HK-2 (cell line): Measurements from ENCODE around the gene SNX27.
"Not testable (repeated sequence)": the region's sequence is repeated elsewhere in the genome, so short reads cannot be mapped to it uniquely, and the experiment has no call there.

Source experiments
- DNase-seq: peaks from one replicate; pipeline ENCODE4 v3.0.0-alpha.2; 2018; ENCODE audit not compliant: unreplicated experiment

The SNX27 gene

DNA sequence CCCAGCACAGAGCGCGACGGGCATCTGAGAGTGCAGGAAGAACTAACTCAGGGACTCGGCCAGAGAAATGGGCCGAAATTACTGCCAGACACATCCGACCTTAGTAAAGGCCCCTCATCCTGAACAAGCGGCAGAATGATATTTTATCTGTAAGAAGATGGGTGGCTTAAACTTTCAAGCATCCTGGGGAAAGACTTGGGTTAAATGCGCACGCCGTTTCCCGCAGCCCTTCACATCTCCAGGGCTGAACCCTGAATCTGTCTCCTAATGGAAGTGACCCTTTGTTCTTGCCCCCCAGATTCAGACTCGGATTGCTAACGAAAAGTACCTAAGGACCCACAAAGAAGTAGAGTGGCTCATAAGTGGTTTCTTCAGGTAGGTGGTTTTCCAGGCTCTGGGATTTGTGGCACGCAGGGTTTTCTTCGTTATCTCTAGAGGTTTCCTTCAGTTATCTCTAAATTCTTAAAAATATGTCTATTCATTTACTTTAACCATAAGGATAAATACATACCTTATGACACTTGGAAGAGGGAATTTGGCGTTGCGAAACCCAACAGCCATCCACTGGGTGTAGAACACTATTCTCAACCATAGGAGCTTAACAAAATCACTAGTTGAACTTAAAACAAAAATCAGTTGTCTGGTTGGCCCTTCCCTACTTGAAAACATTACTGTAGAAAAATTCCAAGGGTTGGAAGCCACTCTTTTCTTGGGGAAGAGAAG is 110.1 kb downstream of the SNX27 start:
- DNase-seq = no peak

DNA sequence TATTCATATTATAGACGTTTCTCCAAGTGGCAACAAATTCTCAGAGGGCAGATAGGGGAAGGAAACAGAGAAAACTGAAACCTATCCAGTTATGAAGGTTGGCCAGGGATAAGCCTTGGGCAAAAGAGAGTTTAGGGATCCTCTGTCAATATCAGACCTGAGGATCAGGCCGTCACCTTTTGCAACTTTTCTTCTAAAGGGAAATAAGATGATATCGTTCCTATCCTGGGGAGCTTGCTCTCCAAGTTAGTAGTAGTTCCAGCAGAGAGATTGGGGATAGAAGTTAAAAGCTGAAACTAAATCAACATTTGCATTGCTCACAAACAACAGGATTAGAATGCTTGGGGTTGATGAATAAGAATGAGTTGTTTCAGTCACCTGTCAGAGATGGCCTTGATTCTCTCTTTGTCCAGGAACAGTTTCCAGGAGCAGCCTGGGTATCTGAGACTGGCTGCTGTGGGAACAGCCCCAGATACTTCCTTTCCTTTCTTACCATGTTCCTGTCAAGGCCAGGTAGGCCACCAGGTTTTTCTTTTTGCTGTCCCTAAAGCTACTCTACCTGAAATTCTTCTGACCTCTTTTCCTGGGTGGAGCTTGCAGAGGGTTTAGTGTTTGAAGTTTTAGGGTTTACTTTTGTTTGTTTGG is 112.0 kb downstream of the SNX27 start:
- DNase-seq = no peak

DNA sequence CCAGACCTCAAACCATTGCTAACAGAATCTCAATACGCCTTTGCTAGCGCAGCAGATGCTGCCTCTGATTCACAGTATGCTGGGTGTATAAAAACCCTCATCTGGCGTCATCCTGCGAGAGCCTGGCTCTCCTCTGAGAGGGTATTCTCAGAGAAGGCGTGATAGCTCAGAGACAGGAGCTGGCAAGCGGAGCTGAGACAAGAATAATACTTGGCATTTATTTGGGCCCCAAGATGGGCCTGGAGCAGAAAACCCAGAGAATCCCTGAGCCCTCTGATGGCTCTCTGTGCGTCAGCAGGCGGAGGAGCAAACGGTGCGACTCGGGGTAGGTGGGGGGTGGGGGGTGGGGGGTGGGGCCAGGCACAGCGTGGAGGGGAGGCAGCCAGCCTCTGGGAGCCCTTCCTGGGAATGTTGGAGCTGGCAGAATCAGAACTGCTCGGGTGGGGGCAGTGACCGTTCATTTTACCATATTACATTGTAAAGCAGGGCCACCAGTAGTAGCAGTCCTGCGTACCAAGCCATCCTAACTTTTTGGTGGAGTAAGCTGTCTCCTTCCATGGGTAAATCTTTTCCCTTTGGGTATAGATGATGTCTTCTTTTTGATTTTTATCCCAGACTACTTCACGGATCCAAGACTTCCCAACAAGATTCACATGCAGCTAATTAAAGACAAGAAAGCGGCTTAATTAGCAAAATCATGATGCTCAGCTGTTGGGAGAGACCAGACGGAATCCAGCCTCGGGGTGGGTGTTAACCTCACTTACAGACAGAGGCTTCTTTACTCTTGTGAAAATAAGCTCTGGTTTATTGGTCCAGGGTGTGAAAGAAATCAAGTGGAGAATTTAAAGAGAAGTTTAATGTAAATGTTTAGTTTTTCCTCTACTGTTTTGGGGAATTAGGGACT is 116.6 kb downstream of the SNX27 start:
- DNase-seq = no peak

DNA sequence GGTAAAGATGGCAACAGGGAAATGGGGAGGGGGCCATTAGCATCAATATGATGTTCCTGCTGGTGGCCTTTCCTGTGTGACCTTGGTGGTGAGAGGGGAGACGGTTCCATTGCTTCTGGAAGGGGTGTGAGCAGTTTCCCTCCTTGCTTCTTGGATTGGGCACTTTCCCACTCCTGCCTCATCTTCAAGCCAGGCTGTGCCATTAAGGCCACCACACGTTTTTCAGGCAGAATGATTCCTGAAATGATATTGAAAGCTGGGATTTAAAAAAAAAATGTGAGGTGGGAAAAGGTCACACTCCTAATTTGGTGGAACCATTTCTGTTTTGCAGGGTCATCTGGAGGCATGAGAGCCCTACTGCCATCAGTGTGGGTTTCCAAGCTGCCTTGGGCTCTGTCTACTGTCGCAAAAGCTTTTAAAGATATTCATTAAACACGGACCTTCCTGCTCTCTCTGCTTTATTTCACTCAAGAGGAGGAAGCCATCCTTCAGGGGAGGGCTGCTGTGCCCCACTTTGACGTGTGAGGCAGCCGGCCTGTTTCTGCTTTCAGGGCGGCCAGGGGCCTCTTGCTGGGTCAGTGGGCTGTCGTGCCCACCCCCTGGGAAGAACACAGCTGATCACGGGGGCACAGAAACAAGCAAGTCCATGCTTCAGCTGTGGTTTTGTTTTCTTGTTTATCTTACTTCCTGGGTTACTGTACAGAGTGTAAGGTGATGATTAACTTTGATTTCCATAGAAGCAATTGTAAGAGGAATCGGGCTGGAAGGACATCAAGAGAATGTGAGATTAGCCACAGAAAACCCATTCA is 117.5 kb downstream of the SNX27 start:
- DNase-seq = no peak

DNA sequence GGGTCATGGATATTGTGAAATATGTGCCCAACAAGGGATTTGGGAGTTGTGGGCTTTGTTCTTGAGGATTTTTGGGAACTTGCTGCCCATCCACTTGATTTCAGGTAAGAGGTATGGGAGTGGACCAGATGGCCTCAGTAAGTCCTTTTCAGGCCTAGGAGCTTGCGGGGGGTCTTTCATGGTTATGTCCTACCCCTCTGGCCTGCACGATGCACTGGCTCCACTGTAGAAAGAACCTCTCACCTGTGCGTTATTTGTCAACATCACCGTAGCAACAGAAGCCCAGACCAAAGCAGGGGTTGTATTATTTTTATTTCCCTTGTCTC is 118.1 kb downstream of the SNX27 start:
- no peak for DNase-seq

DNA sequence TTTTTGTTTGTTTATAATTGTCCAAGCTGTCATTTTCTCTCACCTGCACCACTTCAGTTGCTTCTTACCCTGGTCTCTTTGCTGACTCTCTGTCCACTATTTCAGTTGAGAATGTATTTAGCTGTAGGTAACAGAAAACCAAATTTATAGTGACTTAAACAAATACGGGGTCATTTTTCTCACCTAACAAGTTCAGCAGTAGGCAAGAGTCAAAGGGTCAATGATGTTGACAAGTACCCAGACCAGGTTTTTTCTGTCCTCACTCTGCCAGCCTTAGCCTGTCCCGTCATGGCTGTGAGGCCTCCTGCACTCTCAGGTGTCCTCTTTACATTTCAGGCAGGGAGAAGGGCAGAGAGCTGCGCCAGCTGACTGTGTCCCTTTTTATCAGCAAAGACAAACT is 121.3 kb downstream of the SNX27 start:
- no peak for DNase-seq

DNA sequence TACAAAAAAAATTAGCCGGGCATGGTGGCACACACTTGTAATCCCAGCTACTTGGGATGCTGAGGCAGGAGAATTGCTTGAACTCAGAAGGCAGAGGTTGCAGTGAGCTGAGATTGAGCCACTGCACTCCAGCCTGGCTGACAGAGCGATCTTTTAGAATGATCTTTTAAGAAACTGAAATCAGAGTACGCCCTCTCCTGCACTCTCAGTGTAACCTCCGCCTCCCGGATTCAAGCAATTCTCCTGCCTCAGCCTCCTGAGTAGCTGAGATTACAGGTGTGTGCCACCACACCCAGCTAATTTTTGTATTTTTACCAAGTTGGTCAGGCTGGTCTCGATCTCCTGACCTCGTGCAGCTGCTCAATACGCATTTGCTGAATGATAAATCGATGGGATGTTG is 122.1 kb downstream of the SNX27 start:
- DNase-seq = not testable (repeated sequence)

DNA sequence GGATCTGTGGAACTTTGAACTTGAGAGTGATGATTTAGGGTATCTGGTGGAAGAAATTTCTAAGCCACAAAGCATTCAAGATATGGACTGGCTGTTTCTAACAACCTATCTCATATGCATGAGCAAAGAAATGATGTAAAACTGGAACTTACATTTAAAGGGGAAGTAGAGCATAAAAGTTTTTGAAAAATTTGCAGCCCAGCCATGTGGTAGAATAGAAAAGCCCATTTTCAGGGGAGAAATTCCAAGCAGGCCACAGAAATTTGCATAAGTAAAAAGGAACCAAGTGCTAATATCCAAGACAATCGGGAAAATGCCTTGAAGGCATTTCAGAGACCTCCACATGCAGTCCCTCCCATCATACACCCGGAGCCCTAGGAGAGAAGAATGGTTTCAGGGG is 125.2 kb downstream of the SNX27 start:
- DNase-seq = no peak

DNA sequence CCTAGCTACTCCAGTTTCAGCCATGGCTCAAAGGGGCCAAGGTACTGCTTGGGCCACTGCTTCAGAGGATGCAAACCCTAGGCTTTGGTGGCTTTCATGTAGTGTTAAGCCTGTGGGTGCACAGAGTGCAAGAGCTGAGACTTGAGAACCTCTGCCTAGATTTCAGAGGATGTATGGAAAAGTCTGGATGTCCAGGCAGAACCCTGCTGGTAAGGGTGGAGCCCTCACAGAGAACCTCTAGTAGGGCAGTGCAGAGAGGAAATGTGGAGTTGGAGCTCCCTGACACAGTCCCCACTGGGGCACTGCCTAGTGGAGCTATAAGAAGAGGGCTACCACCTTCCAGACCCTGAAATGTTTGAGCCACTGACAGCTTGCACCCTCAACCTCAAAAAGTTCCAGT is 125.6 kb downstream of the SNX27 start:
- no peak for DNase-seq

DNA sequence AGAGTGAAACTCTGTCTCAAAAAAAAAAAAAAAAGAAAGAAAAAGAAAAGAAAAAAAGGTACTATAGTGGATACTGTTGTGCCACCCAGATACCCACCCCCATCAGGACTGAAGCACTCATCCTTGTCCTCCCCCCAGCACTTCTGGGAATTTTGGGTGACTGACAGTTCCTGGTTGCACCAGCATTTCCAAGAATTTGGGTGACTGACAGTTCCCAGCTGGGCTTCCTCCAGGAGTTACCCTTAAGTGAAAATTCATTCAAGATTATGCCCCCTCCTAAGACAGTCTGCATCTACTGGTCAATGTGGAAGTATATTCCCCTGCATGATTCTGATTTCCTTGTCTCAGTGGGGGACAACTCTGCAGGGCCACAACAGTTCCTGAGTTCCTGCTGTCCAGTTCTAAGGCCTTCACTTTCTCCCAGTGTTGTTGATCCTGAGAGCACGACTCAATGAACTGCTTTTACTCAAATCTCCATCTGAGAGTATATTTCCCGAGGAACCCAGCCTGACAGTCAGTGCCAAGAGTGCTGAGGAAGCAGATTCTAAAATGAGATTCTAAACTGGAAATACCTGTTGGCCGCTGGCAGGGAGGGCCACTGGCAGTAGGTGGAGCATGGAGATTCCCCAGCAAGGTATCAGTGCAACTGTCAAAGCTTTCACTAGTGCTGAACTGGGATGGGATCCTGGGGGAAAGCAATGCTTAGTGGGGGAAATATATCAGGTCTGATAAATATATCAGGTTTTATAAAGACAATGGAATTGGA is 127.9 kb downstream of the SNX27 start:
- no peak for DNase-seq

DNA sequence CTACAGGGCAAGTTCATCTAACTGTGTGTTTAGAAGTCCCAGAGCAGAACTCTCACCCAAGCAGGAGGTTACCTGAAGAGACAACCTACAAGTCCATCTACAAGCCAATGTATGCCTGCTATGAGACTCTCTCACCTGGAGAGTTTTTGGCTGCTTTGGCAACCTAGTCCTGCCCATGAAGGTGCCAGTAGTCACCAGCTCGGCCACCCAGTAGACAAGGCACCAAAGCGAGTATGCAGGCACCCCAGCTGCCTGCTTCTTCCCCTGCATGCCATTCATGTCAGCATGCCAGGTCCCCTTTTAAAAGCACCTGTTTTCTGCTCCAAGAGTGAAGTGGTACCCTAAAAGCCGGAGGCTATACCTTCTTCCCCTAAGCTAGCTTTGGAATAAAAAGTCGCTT is 129.7 kb downstream of the SNX27 start:
- no peak for DNase-seq
